Nephron (organoid): ENCODE data around the gene MPRIP.
A peak's percentile ranks its signal among the peaks of the same experiment; 100 is the strongest.

Source experiments
- H3K27ac Mint-ChIP-seq, 3 experiments: 2 replicates each; pipeline ENCODE4 v1.8.0; 2020; ENCODE audit warnings: mixed read lengths in 3 of 3, mild to moderate bottlenecking in 2 of 3, moderate library complexity in 1 of 3
- H3K27me3 Mint-ChIP-seq: 2 replicates; pipeline ENCODE4 v1.8.0; 2021; ENCODE audit warnings: low read depth, mild to moderate bottlenecking, moderate library complexity, mixed read lengths
- H3K36me3 Mint-ChIP-seq: 2 replicates; pipeline ENCODE4 v1.8.0; 2020; ENCODE audit warnings: low read depth, mixed read lengths
- H3K4me1 Mint-ChIP-seq: 2 replicates; pipeline ENCODE4 v1.8.0; 2020; ENCODE audit warnings: mixed read lengths
- H3K4me3 Mint-ChIP-seq, 3 experiments: 2 replicates each; pipeline ENCODE4 v1.8.0; 2020; ENCODE audit warnings: mild to moderate bottlenecking in 3 of 3, mixed read lengths in 3 of 3, moderate library complexity in 2 of 3
- H3K9me3 Mint-ChIP-seq: 2 replicates; pipeline ENCODE4 v1.8.0; 2020; ENCODE audit warnings: mixed read lengths
- TF ChIP-seq, protein P1 (sequence below), 3 experiments: fragments of 200-600 bp; sonication (generic); IDR thresholded peaks; one replicate each; pipeline ENCODE4 v1.5.0; 2021; ENCODE audit warnings: antibody characterized with exemption in 3 of 3; ENCODE audit not compliant: unreplicated experiment in 3 of 3

The MPRIP gene

DNA sequence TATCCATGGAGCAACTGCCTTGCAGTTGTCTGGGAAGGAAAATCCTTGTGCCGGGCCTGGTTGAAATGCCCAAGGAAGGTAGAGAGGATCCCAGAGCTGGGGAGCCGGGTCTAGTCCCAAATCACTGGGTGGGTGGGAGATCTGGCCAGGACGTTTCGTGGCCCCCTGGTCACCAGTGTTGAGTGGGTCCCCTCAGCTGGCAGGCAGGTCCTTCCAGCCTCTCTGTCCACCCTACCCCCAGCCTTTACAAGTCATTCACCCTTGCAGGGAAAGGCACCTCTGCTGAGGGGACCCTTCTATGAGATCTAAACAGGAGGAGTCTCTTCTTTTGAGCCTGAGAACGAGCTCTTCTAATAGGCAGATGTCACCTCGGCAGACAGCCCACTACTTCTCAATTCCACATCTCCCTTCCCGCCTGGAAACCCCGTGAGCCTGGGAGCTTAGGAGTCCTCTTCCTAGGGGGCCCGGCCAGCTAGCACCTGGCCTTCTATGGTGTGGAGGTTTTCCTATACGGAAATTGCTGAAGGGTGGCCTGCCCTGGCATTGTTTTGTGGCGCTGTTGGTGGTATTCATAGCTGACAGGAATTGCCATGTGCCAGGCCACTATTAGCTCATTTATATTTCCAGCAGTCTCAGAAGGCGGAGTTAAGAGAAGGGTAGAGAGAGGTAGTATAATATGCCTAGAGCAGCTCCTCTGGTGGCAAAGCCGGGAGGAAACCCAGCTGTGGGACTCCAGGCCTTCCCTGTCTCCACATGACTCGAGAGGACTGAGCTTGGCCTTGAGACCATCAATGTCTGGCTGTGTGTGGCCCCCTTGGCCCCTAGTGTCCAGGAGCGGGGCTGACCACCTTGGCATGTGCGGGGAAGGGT is 13.3 kb downstream of the MPRIP start:
- Mint-ChIP-seq H3K27ac (peak overlapping the region in 2 of 3 experiments; percentile 35 to 39), H3K4me1 (peaks cover 73% of the 10 kb centered on the region), H3K9me3 (no peaks in the 10 kb centered on the region), H3K27me3 (no peaks in the 10 kb centered on the region), H3K36me3 (peaks cover 4% of the 10 kb centered on the region), H3K4me3 (no peak overlapping the region)
- TF ChIP-seq, protein P1, sequence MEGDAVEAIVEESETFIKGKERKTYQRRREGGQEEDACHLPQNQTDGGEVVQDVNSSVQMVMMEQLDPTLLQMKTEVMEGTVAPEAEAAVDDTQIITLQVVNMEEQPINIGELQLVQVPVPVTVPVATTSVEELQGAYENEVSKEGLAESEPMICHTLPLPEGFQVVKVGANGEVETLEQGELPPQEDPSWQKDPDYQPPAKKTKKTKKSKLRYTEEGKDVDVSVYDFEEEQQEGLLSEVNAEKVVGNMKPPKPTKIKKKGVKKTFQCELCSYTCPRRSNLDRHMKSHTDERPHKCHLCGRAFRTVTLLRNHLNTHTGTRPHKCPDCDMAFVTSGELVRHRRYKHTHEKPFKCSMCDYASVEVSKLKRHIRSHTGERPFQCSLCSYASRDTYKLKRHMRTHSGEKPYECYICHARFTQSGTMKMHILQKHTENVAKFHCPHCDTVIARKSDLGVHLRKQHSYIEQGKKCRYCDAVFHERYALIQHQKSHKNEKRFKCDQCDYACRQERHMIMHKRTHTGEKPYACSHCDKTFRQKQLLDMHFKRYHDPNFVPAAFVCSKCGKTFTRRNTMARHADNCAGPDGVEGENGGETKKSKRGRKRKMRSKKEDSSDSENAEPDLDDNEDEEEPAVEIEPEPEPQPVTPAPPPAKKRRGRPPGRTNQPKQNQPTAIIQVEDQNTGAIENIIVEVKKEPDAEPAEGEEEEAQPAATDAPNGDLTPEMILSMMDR (IDR thresholded peaks at IDR 0.05; ENCODE audit: unreplicated experiment in 3 of 3) = no peak

DNA sequence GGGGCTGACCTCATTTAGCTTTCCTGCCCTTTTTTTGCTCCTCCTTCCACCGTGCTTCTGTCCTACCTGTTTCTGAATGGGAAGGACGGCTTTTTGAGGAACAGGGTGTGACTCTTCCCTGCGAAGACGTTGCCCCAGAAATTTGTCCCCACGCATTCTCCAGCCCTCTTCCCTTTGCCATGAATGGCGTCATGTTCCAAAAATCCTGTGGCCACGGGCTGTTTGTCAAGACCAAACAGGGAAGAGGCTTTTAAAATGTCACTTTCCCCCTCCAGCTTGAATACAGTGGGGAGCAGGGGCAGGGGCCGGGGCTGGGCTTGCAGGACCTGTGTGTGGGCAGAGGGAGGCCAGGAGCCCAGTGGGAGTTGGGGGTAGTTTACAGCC is 13.9 kb downstream of the MPRIP start:
- Mint-ChIP-seq H3K4me1 (peaks cover 73% of the 10 kb centered on the region), H3K27me3 (no peaks in the 10 kb centered on the region), H3K27ac (peak overlapping the region in 2 of 3 experiments; percentile 35 to 39), H3K9me3 (no peaks in the 10 kb centered on the region), H3K4me3 (no peak overlapping the region), H3K36me3 (peaks cover 4% of the 10 kb centered on the region)
- TF ChIP-seq, protein P1 (IDR thresholded peaks at IDR 0.05; ENCODE audit: unreplicated experiment in 3 of 3) = no peak

DNA sequence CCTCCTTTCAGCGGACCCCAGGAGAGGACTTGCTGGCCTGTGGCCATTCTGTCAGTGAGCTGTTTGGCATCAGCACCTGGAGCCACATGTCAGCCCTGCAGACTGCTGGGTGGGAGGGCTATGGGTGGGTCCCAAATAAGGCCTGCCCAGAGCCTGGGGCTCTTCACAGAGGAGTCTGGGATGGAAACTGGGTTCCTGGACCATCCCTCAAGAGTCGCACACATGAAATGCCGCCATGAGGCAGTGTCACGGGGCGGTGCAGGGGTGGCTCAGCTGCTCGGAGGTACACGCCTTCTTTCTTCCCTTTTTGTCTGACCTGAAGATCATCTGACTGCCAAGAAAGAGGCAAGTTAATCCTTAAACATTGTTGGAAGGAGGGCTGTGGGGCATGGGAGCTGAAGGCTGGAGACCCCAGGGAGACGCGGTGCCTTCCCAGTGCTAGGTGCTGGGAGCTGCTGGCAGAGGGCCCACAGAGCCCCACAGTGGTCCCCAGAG is 14.8 kb downstream of the MPRIP start:
- H3K27ac Mint-ChIP-seq = peak overlapping the region; percentile 13 to 57 (median 35)
- H3K36me3 Mint-ChIP-seq = peaks cover 4% of the 10 kb centered on the region
- TF ChIP-seq, protein P1 (IDR thresholded peaks at IDR 0.05; ENCODE audit: unreplicated experiment in 3 of 3) = no peak
- no peaks in the 10 kb centered on the region for H3K9me3 Mint-ChIP-seq
- H3K4me1 Mint-ChIP-seq = peaks cover 69% of the 10 kb centered on the region
- H3K4me3 Mint-ChIP-seq = no peak overlapping the region
- no peaks in the 10 kb centered on the region for H3K27me3 Mint-ChIP-seq

DNA sequence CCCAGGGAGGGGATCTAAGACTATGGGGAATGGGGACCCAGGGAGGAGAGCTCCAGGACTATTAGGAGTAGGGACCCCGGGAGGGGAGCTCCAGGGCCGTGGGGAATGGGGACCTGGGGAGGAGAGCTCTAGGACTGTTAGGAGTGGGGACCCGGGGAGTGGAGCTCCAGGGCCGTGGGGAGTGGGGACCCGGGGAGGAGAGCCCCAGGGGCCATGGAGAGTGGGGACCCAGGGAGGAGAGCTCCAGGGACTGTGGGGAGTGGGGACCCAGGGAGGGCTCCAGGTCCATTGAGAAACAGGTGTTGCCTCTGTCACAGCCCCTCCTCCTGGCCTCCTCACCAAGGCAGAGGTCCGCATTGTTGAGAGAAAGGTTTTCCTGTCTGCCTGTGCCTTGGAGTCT is 16.0 kb downstream of the MPRIP start:
- TF ChIP-seq, protein P1 (IDR thresholded peaks at IDR 0.05; ENCODE audit: unreplicated experiment in 3 of 3) = no peak
- no peaks in the 10 kb centered on the region for H3K27me3 Mint-ChIP-seq
- H3K9me3 Mint-ChIP-seq = no peaks in the 10 kb centered on the region
- H3K36me3 Mint-ChIP-seq = peaks cover 15% of the 10 kb centered on the region
- peaks cover 72% of the 10 kb centered on the region for H3K4me1 Mint-ChIP-seq
- no peak overlapping the region for H3K4me3 Mint-ChIP-seq
- peak overlapping the region in 1 of 3 experiments; percentile 85 for H3K27ac Mint-ChIP-seq

DNA sequence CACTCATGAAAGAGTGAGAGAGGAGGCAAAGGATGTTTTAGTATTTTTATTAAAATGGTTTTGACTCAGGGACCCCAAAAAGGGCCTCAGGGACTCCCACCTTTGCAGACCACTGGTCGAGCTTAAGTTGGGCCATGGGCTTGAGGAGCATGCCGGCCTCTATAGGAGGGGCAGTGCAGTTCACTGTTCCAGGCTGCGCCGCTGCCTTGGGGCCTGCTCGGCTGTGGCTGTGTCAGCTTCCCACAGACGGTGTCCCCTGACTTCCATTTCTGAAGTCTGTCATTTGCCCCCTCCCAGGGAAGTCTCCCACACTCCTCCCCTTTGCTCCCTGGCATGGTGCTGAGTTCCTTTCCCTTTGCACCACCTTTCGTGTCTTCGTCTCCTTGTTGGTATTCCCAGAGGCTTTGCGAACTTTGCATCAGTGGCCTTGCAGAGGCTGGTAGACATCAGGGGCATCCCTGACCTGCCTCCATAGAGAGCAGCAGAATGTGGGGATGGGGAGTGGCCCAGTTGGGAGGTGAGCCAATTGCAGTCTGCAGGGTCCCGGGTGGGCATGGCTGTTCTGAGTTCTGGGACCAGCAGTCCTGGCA is 17.1 kb downstream of the MPRIP start:
- Mint-ChIP-seq H3K36me3 (peaks cover 20% of the 10 kb centered on the region), H3K27me3 (no peaks in the 10 kb centered on the region), H3K4me1 (peaks cover 70% of the 10 kb centered on the region), H3K9me3 (no peaks in the 10 kb centered on the region), H3K27ac (no peak overlapping the region), H3K4me3 (no peak overlapping the region)
- TF ChIP-seq, protein P1 (IDR thresholded peaks at IDR 0.05; ENCODE audit: unreplicated experiment in 3 of 3) = no peak
